Uterus (tissue), 4 donors: ENCODE data around the gene KIRREL3. TPM values are rescaled to one million over a fixed set of nuclear protein-coding genes. Genes with fewer than 3 reads are reported as not detected.

Source experiments
- DNase-seq, 2 donors: peaks; one replicate each; pipeline ENCODE4 v3.0.0-alpha.2; 2019 to 2020
- H3K27ac ChIP-seq, 2 donors: fragments of 200-600 bp; sonication (generic); 1 replicate in 1 of 2; 2 replicates in 1 of 2; pipeline ENCODE4 v1.5.1; 2016 to 2018
- H3K27me3 ChIP-seq, 2 donors: fragments of 200-600 bp; sonication (generic); one replicate each; pipeline ENCODE4 v1.5.1; 2018 to 2019; ENCODE audit warnings: control low read depth in 1 of 2
- H3K36me3 ChIP-seq, 2 donors: fragments of 200-600 bp; sonication (generic); one replicate each; pipeline ENCODE4 v1.5.1; 2019; ENCODE audit warnings: control low read depth in 1 of 2
- H3K4me1 ChIP-seq, 2 donors: fragments of 200-600 bp; sonication (generic); one replicate each; pipeline ENCODE4 v1.5.1; 2018 to 2019; ENCODE audit warnings: control low read depth in 1 of 2
- H3K4me3 ChIP-seq, 2 donors: fragments of 200-600 bp; sonication (generic); 1 replicate in 1 of 2; 2 replicates in 1 of 2; pipeline ENCODE4 v1.5.1; 2018 to 2019; ENCODE audit warnings: mild to moderate bottlenecking in 1 of 2
- H3K9me3 ChIP-seq, 2 donors: fragments of 200-600 bp; sonication (generic); one replicate each; pipeline ENCODE4 v1.5.1; 2019; ENCODE audit warnings: control low read depth in 1 of 2
- POLR2A ChIP-seq, 2 donors: fragments of 450-650 bp; IDR thresholded peaks; one replicate each; pipeline ENCODE4 v1.6.1; 2016; ENCODE audit warnings: antibody characterized with exemption in 2 of 2, mild to moderate bottlenecking in 1 of 2, moderate library complexity in 1 of 2
- intact Hi-C: fragments of 100-400 bp; cut with DNase I; formaldehyde crosslinking; loops from one replicate; pipeline ENCODE4 v1.15.1; 2023; ENCODE audit warnings: low total_unique reads
- total RNA-seq, 4 donors: library from RNA; depleted of rRNA in 3 of 4; stranded (reverse); fragments of >200 nt in 3 of 4; gene quantifications; one replicate each; pipeline versions ENCODE4 v1.1.0 to v1.2.4, GENCODE V29; 2014 to 2023
- TF ChIP-seq, protein P1 (sequence below), 4 experiments: fragments of 200-600 bp in 2 of 4; fragments of 450-650 bp in 2 of 4; sonication (generic) in 2 of 4; IDR thresholded peaks; one replicate each; pipeline ENCODE4 v1.5.1; 2016 to 2019; ENCODE audit warnings: antibody characterized with exemption in 4 of 4, mild to moderate bottlenecking in 2 of 4, moderate library complexity in 1 of 4
- donor health status: DM: yes; HTN: yes; CAD: no.

KIRREL3 gene
- total RNA-seq, 4 donors from 2014 or later = 10.0 TPM; not detected in 3

- Histone ChIP-seq H3K4me3 (no peak overlapping the region), H3K4me1 (no peaks in the 10 kb centered on the region), H3K9me3 (no peaks in the 10 kb centered on the region), H3K36me3 (no peaks in the 10 kb centered on the region), H3K27ac (no peak overlapping the region), H3K27me3 (no peaks in the 10 kb centered on the region)
- DNase-seq = no peak
- no peak for TF ChIP-seq POLR2A (IDR thresholded peaks at IDR 0.05)
- TF ChIP-seq, protein P1, sequence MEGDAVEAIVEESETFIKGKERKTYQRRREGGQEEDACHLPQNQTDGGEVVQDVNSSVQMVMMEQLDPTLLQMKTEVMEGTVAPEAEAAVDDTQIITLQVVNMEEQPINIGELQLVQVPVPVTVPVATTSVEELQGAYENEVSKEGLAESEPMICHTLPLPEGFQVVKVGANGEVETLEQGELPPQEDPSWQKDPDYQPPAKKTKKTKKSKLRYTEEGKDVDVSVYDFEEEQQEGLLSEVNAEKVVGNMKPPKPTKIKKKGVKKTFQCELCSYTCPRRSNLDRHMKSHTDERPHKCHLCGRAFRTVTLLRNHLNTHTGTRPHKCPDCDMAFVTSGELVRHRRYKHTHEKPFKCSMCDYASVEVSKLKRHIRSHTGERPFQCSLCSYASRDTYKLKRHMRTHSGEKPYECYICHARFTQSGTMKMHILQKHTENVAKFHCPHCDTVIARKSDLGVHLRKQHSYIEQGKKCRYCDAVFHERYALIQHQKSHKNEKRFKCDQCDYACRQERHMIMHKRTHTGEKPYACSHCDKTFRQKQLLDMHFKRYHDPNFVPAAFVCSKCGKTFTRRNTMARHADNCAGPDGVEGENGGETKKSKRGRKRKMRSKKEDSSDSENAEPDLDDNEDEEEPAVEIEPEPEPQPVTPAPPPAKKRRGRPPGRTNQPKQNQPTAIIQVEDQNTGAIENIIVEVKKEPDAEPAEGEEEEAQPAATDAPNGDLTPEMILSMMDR (IDR thresholded peaks at IDR 0.05) = no peak
- intact Hi-C loops = no loop called here
Observed at GRCh38 chr11:126766440-126766839, 234.1 kb downstream of the KIRREL3 start.

- no peak for TF ChIP-seq POLR2A (IDR thresholded peaks at IDR 0.05)
- TF ChIP-seq, protein P1 (IDR thresholded peaks at IDR 0.05) = no peak
- Histone ChIP-seq H3K4me3 (no peak overlapping the region), H3K27me3 (no peaks in the 10 kb centered on the region), H3K4me1 (no peaks in the 10 kb centered on the region), H3K9me3 (no peaks in the 10 kb centered on the region), H3K36me3 (no peaks in the 10 kb centered on the region), H3K27ac (no peak overlapping the region)
- intact Hi-C loops = no loop called here
- DNase-seq = no peak
Observed at GRCh38 chr11:126765196-126765595, 235.4 kb downstream of the KIRREL3 start.

DNA sequence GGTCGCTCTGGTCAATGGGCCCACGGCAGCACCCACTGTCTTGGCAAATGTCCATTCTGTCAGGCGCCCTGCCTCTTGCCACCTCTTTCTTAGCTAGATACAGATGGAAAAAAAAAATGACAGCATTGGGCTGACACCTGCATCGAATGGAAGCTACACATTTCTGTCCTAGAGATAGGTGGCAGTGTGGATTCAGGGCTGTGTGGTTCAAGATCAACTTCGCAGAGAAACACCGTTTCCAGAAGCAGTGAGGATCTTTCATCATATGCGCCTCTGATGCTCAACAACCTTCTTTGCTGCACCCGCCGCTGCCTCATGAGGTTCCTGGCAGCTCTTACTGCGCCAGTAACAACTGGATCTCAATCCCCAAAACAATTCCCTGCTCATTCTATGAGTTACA lies 236.3 kb downstream of the KIRREL3 start:
- Histone ChIP-seq H3K4me1 (no peaks in the 10 kb centered on the region), H3K27me3 (no peaks in the 10 kb centered on the region), H3K27ac (no peak overlapping the region), H3K9me3 (no peaks in the 10 kb centered on the region), H3K36me3 (no peaks in the 10 kb centered on the region), H3K4me3 (no peak overlapping the region)
- TF ChIP-seq, protein P1 (IDR thresholded peaks at IDR 0.05) = no peak
- no peak for TF ChIP-seq POLR2A (IDR thresholded peaks at IDR 0.05)
- DNase-seq = no peak
- intact Hi-C loops = no loop called here

DNA sequence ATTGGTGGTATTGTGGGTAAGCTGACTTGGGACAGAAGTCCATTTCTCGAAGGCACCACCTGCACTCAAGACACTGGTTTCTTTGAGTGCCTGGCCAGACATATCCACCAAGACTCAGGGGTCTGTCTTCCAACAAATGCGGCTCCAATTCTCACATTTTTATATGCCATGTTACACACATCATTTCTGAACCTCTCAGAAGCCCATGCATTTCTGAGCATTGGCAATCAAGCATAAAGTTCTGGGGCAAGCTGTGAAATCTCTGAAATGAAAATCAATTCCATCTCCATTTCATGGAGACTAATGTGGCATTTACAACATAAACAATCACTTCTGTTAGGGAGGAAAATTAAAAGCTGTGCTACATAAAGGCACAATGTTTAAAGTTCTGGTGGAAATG lies 243.7 kb downstream of the KIRREL3 start:
- H3K9me3 ChIP-seq = no peaks in the 10 kb centered on the region
- H3K36me3 ChIP-seq = no peaks in the 10 kb centered on the region
- H3K4me3 ChIP-seq = no peak overlapping the region
- DNase-seq = no peak
- H3K4me1 ChIP-seq = no peaks in the 10 kb centered on the region
- H3K27ac ChIP-seq = no peak overlapping the region
- no peaks in the 10 kb centered on the region for H3K27me3 ChIP-seq
- intact Hi-C loops = no loop called here
- TF ChIP-seq, protein P1 (IDR thresholded peaks at IDR 0.05) = no peak
- TF ChIP-seq POLR2A (IDR thresholded peaks at IDR 0.05) = no peak

GRCh38 chr11:126756421-126756820 lies 244.1 kb downstream of the KIRREL3 start:
- Histone ChIP-seq H3K36me3 (no peaks in the 10 kb centered on the region), H3K4me1 (no peaks in the 10 kb centered on the region), H3K9me3 (no peaks in the 10 kb centered on the region), H3K4me3 (no peak overlapping the region), H3K27me3 (no peaks in the 10 kb centered on the region), H3K27ac (no peak overlapping the region)
- DNase-seq = no peak
- TF ChIP-seq POLR2A (IDR thresholded peaks at IDR 0.05) = no peak
- TF ChIP-seq, protein P1 (IDR thresholded peaks at IDR 0.05) = no peak
- intact Hi-C loops = no loop called here
